ENCODE results near the gene CEP72. TPM values are rescaled to one million over a fixed set of nuclear protein-coding genes. Genes with fewer than 3 reads are reported as not detected.

The CEP72 gene
- total and polyA plus RNA-seq, 5 experiments from 2014 or later = 2.8 to 28.8 (median 6.4) TPM

DNA sequence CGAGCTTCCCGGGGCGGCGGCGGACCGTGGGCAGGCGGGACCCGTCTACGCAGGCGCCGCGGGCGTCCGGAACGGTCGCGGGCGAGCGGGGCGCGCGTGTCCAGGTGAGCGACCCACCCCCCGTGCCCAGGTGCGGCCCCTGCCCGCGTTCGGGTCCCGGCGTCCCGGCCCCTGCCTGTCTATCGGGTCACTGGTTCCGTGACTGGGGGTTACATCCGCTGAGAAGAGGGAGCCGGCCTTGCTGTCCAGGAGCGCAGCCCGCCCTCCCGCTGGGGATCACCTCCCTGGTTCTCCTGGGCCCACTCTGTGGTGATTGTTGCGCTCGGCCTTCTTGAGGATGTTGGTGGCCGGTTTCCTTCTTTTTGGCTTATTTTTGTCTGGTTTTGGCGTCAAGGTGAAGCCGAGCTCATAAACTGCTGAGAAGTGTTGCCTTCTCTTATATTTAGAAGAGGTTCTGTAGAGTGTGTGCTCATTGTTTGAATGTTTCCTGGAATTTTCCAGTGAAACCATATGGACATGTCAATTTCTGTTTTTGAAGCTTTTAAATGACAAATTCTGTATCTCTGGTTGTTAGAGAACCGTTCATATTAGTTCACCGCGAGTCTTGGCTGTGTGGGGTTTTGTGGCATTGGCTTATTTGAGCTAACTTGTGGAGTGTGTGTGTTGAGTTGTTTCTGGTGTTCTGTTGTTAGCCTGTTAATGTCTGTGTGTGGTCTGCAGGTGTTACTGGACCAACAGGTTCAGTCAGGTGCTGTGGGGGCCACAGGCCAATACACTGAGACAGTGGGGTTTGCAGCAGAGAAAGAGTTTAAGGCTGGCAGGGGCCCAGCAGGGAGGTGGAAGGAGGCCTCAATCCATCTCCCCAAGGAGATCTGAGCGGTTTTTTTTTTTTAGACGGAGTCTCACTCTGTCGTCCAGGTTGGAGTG, 621 bp downstream of the CEP72 start:
- peaks cover 0 to 2% (median 0%) of the 10 kb centered on the region in 9 donors for H3K9me3 Mint-ChIP-seq
- peak; percentile 21 to 34 for ATAC-seq
- H3K27me3 Mint-ChIP-seq = peaks cover 0 to 9% (median 2%) of the 10 kb centered on the region in 5 donors
- H3K4me1 Mint-ChIP-seq = peaks cover 32 to 59% (median 48%) of the 10 kb centered on the region in 4 donors
- POLR2A ChIA-PET = interaction anchor here (2.4 kb wide), 1 partner anchor 140 kb away, joined by 15 read pairs; no protein-coding TSS in a partner anchor
- peaks cover 0 to 11% (median 4%) of the 10 kb centered on the region in 3 donors for H3K36me3 Mint-ChIP-seq
- DNase-seq = peak in 2 of 10 donors; percentile 20 to 44
- peak overlapping the region; percentile 37 to 94 (median 86) for H3K27ac Mint-ChIP-seq
- peak overlapping the region; percentile 81 to 98 (median 94) for H3K4me3 Mint-ChIP-seq

DNA sequence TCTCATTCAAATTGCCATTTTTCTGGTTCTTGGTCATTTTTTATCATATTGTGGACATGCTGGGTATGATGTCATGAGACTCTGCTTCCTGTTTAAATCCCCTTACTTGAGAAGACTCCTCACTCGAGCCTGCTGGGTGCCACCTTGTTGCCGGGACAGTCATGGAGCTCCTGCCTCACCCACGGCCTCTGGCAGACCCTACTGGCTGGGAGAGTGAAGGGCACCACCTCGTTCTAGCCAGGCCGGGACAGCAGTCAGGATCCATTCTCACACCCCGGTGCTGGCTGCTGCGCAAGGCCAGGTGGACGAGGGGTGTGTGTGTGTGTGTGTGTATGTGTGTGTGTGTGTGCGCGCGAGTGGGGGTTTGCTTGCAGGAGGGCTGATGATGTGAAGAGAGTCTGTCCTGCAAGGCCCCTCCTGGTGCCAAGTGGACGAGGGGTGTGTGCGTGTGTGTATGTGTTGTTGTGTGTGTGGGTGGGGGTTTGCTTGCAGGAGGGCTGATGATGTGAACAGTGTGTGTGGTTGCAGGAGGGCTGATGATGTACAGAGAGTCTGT, 4.4 kb downstream of the CEP72 start:
- Mint-ChIP-seq H3K4me3 (peak overlapping the region in 1 of 10 donors; percentile 0), H3K27me3 (no peaks in the 10 kb centered on the region), H3K27ac (peak overlapping the region in 1 of 10 donors; percentile 53), H3K4me1 (peaks cover 18 to 44% (median 35%) of the 10 kb centered on the region in 4 donors), H3K9me3 (peaks cover 0 to 2% (median 0%) of the 10 kb centered on the region in 9 donors), H3K36me3 (peaks cover 0 to 45% (median 12%) of the 10 kb centered on the region in 3 donors)
- DNase-seq (peak in 1 of 10 donors; percentile 47), ATAC-seq (no peak)
- POLR2A ChIA-PET = no interaction called here

GRCh38 chr5:617896-618295, 5.8 kb downstream of the CEP72 start:
- Mint-ChIP-seq H3K27ac (peak overlapping the region in 1 of 10 donors; percentile 38), H3K9me3 (peaks cover 0 to under 1% (median 0%) of the 10 kb centered on the region in 9 donors), H3K4me3 (no peak overlapping the region), H3K4me1 (peaks cover 15 to 38% (median 31%) of the 10 kb centered on the region in 4 donors), H3K36me3 (peaks cover 0 to 49% (median 14%) of the 10 kb centered on the region in 3 donors), H3K27me3 (no peaks in the 10 kb centered on the region)
- POLR2A ChIA-PET = no interaction called here
- no peak for DNase-seq
- ATAC-seq = no peak

DNA sequence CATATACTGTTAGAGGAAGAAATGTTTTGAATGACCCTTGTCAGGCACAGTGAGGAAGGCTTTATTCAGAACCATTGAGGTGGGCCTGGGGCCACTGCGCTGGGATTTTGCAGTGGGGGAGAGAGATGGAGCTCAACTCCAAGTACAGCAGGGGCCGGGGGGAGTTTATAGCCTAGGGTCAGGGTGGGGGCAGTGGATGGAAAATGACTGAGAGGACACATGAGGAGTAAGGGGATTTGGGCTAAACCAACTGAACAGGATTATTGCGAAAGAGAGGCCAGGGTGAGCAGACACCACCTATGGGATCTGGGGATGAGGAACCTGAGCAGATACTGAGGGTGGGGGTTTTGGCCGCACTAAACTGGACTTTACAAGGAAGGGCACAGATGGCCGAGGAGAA, 6.3 kb downstream of the CEP72 start:
- H3K4me3 Mint-ChIP-seq = no peak overlapping the region
- no peaks in the 10 kb centered on the region for H3K9me3 Mint-ChIP-seq
- H3K4me1 Mint-ChIP-seq = peaks cover 13 to 32% (median 26%) of the 10 kb centered on the region in 4 donors
- POLR2A ChIA-PET = no interaction called here
- DNase-seq (peak in 1 of 10 donors; percentile 28), ATAC-seq (no peak)
- H3K27me3 Mint-ChIP-seq = no peaks in the 10 kb centered on the region
- peaks cover 0 to 48% (median 14%) of the 10 kb centered on the region in 3 donors for H3K36me3 Mint-ChIP-seq
- H3K27ac Mint-ChIP-seq = no peak overlapping the region

DNA sequence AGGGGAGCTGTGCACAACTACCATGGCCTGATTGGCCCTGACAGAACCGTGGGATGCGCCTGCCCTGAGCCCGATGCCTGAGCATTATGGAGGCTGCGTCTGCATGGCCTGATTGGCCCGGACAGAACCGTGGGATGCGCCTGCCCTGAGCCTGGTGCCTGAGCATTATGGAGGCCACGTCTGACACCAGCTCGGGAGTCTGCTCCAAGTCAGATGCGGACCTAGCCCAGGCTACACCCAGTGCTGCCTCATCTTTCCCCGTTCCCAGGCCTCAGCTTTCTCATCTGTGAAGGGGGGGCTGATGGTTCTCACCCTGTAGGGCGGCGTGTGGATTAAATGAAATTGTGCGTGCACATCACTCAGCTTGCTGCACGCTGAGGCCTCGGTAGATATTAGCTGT, 7.3 kb downstream of the CEP72 start:
- no peak overlapping the region for H3K4me3 Mint-ChIP-seq
- DNase-seq = peak in 1 of 10 donors; percentile 34
- POLR2A ChIA-PET = no interaction called here
- H3K4me1 Mint-ChIP-seq = peaks cover 13 to 23% (median 17%) of the 10 kb centered on the region in 4 donors
- no peak for ATAC-seq
- H3K36me3 Mint-ChIP-seq = peaks cover 0 to 51% (median 14%) of the 10 kb centered on the region in 3 donors
- H3K9me3 Mint-ChIP-seq = no peaks in the 10 kb centered on the region
- no peaks in the 10 kb centered on the region for H3K27me3 Mint-ChIP-seq
- no peak overlapping the region for H3K27ac Mint-ChIP-seq

- POLR2A ChIA-PET = no interaction called here
- Mint-ChIP-seq H3K27me3 (no peaks in the 10 kb centered on the region), H3K9me3 (no peaks in the 10 kb centered on the region), H3K27ac (no peak overlapping the region), H3K4me1 (peaks cover 9 to 16% (median 13%) of the 10 kb centered on the region in 4 donors), H3K36me3 (peaks cover 0 to 54% (median 14%) of the 10 kb centered on the region in 3 donors), H3K4me3 (no peak overlapping the region)
- DNase-seq (peak in 1 of 10 donors; percentile 14), ATAC-seq (no peak)
These were observed 8.0 kb downstream of the CEP72 start for GRCh38 chr5:620152-620551.

GRCh38 chr5:620586-621180, 8.5 kb downstream of the CEP72 start:
- no peak overlapping the region for H3K27ac Mint-ChIP-seq
- peaks cover 5 to 11% (median 10%) of the 10 kb centered on the region in 4 donors for H3K4me1 Mint-ChIP-seq
- no peaks in the 10 kb centered on the region for H3K27me3 Mint-ChIP-seq
- POLR2A ChIA-PET = no interaction called here
- DNase-seq = peak in 1 of 10 donors; percentile 40
- no peak for ATAC-seq
- H3K4me3 Mint-ChIP-seq = no peak overlapping the region
- no peaks in the 10 kb centered on the region for H3K9me3 Mint-ChIP-seq
- peaks cover 0 to 58% (median 12%) of the 10 kb centered on the region in 3 donors for H3K36me3 Mint-ChIP-seq

- H3K36me3 Mint-ChIP-seq = peaks cover 0 to 64% (median 13%) of the 10 kb centered on the region in 3 donors
- POLR2A ChIA-PET = no interaction called here
- H3K27ac Mint-ChIP-seq = no peak overlapping the region
- no peak overlapping the region for H3K4me3 Mint-ChIP-seq
- ATAC-seq (no peak), DNase-seq (peak in 1 of 10 donors; percentile 55)
- no peaks in the 10 kb centered on the region for H3K27me3 Mint-ChIP-seq
- H3K4me1 Mint-ChIP-seq = peaks cover 2 to 9% (median 5%) of the 10 kb centered on the region in 4 donors
- H3K9me3 Mint-ChIP-seq = no peaks in the 10 kb centered on the region
These were observed 9.2 kb downstream of the CEP72 start for GRCh38 chr5:621341-621761.

DNA sequence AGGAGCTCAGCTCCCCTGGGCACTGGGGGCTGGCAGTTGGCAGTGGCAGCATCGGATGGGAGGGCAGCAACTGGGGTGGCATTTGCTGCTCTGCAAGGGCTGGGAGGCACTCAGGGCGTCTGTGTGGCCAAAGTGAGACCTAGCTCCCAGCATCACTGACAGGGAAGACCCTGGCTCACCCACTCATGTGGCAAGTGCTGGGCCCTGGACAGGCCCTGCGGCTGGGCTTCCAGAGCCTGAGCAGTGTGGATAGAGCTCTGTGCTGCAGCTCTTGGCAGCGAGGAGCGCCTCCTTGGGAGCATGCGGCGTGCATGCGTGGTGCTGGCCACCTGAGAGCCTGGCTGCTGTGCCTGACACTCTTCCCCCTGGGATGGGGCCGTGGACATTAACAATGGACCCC, 10.2 kb downstream of the CEP72 start:
- POLR2A ChIA-PET = no interaction called here
- H3K36me3 Mint-ChIP-seq = peaks cover 0 to 66% (median 13%) of the 10 kb centered on the region in 3 donors
- no peaks in the 10 kb centered on the region for H3K9me3 Mint-ChIP-seq
- H3K4me3 Mint-ChIP-seq = no peak overlapping the region
- H3K27ac Mint-ChIP-seq = no peak overlapping the region
- H3K27me3 Mint-ChIP-seq = no peaks in the 10 kb centered on the region
- ATAC-seq = no peak
- peak in 1 of 10 donors; percentile 45 for DNase-seq
- H3K4me1 Mint-ChIP-seq = peaks cover 0 to 4% (median 1%) of the 10 kb centered on the region in 4 donors

DNA sequence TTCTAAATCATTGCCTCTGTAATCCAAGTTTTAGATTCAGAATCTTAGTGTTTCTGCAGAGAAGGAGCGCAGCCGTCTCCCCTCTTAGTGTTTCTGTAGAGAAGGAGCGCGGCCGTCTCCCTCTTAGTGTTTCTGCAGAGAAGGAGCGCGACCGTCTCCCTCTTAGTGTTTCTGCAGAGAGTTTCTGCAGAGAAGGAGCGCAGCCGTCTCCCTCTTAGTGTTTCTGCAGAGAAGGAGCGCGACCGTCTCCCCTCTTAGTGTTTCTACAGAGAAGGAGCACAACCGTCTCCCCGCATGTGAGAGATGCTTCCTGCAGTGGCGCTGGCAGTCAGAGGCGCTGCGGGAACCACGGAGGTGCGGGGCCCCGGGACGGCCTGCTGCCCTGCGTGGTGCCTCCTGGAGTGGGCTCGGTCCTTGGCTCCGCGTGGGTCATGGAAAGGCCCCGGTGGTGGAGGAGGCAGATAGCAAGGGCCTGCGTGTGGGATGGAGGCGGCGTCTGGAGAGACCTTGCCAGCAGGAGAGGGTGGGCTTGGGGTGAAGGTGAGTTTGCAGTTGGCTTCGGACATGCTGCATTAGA, 10.9 kb downstream of the CEP72 start:
- peaks cover 0 to 67% (median 10%) of the 10 kb centered on the region in 3 donors for H3K36me3 Mint-ChIP-seq
- DNase-seq (peak in 1 of 10 donors; percentile 40), ATAC-seq (no peak)
- POLR2A ChIA-PET = no interaction called here
- H3K9me3 Mint-ChIP-seq = no peaks in the 10 kb centered on the region
- H3K27ac Mint-ChIP-seq = no peak overlapping the region
- H3K4me3 Mint-ChIP-seq = no peak overlapping the region
- peaks cover 0 to under 1% (median under 1%) of the 10 kb centered on the region in 4 donors for H3K4me1 Mint-ChIP-seq
- H3K27me3 Mint-ChIP-seq = no peaks in the 10 kb centered on the region

DNA sequence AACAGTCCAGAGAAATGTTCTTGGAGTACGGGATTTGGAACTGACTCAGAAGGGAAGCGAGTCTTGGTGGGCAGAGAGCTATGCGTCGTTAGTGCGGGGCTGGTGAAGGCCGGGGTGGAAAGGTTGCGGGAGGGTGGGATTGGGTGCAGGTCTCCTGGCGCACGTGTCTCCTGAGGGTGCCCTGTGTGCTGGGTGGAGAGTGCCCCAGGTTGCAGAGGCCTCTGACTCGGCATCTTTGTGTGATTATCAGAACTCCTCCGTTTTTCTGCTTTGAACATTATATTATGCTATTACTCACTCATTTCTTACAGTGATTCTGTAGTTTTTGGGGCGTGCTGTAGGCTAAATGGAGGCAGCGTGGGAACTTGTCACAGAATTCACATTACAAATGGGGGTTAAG, 11.4 kb downstream of the CEP72 start:
- Mint-ChIP-seq H3K4me1 (no peaks in the 10 kb centered on the region), H3K36me3 (peaks cover 0 to 66% (median 10%) of the 10 kb centered on the region in 3 donors), H3K27me3 (no peaks in the 10 kb centered on the region), H3K9me3 (no peaks in the 10 kb centered on the region), H3K4me3 (no peak overlapping the region), H3K27ac (no peak overlapping the region)
- ATAC-seq (no peak), DNase-seq (peak in 1 of 10 donors; percentile 37)
- POLR2A ChIA-PET = no interaction called here
